Fibroblast of mammary gland (primary cell): ENCODE measurements around the gene BCAS3.

Experiments used
- DNase-seq: peaks from one replicate; pipeline ENCODE4 v3.0.0-alpha.2; 2010; ENCODE audit warnings: low read depth
- H3K4me3 ChIP-seq: 2 replicates; pipeline ENCODE4 v1.5.1; 2011; ENCODE audit warnings: low read depth, mild to moderate bottlenecking, low read length, moderate library complexity; ENCODE audit not compliant: control insufficient read depth
- CTCF ChIP-seq: conservative IDR thresholded peaks from 2 replicates; pipeline ENCODE4 v1.5.1; 2011; ENCODE audit warnings: low read depth, low read length, inconsistent platforms; ENCODE audit not compliant: control insufficient read depth, insufficient read depth

BCAS3 gene

GRCh38 chr17:61368049-61368831 is 690.6 kb downstream of the BCAS3 start:
- no peak for TF ChIP-seq CTCF
- no peak overlapping the region for H3K4me3 ChIP-seq
- no peak for DNase-seq

- no peak for TF ChIP-seq CTCF
- H3K4me3 ChIP-seq, result no peak overlapping the region
- no peak for DNase-seq
Observed at GRCh38 chr17:61368832-61369450, 691.3 kb downstream of the BCAS3 start.

- H3K4me3 ChIP-seq, result no peak overlapping the region
- no peak for TF ChIP-seq CTCF
Observed at GRCh38 chr17:61369751-61370150, 692.1 kb downstream of the BCAS3 start.

GRCh38 chr17:61371179-61371578 is 693.5 kb downstream of the BCAS3 start:
- DNase-seq, result no peak
- no peak for TF ChIP-seq CTCF
- H3K4me3 ChIP-seq, result no peak overlapping the region

More at GRCh38 chr17:61369751-61370150, 692.1 kb downstream of the BCAS3 start:
- DNase-seq, result no peak

GRCh38 chr17:61371606-61372005 is 694.0 kb downstream of the BCAS3 start:
- TF ChIP-seq CTCF, result no peak
- no peak overlapping the region for H3K4me3 ChIP-seq
- DNase-seq, result no peak

- no peak overlapping the region for H3K4me3 ChIP-seq
- no peak for TF ChIP-seq CTCF
- no peak for DNase-seq
Observed at GRCh38 chr17:61372436-61372835, 694.8 kb downstream of the BCAS3 start.
